ENCODE measurements around the gene GTF2H1.
A peak's percentile ranks its signal among the peaks of the same experiment; 100 is the strongest.
"Not testable (repeated sequence)": the region's sequence is repeated elsewhere in the genome, so short reads cannot be mapped to it uniquely, and the experiment has no call there.

The GTF2H1 gene

GRCh38 chr11:18317551-18317950 is 4.8 kb upstream of the GTF2H1 start:
- no peak for DNase-seq (ENCODE audit: low spot score)
- TF ChIP-seq CTCF (IDR thresholded peaks at IDR 0.05): no peak
- H3K4me3 ChIP-seq: no peak overlapping the region
- no peak overlapping the region for H3K27ac ChIP-seq

GRCh38 chr11:18319914-18320313 is 2.5 kb upstream of the GTF2H1 start:
- no peak for DNase-seq (ENCODE audit: low spot score)
- Histone ChIP-seq H3K27ac (no peak overlapping the region), H3K4me3 (peak overlapping the region; percentile 81)
- TF ChIP-seq CTCF (IDR thresholded peaks at IDR 0.05): no peak

DNA sequence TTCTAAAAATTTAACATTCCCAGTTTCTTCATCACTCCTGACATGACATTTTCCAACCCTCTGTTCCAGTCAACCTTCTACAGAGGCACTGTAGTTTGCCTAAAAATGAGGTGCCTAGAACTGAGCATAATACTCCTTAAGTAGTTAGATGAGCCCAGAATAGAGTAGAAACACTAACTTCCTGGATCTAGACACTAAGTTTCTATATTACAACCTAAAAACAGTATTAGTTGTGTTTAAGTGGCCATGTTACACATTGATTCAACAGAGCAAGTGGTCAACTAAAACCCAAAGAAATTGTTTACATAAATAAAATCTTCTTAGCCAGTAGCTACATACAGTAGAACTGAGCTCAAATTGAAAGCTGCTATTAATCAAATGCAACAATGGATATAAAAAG is 1.8 kb upstream of the GTF2H1 start:
- H3K4me3 ChIP-seq: peak overlapping the region; percentile 81
- H3K27ac ChIP-seq: no peak overlapping the region
- TF ChIP-seq CTCF (IDR thresholded peaks at IDR 0.05): no peak
- DNase-seq (ENCODE audit: low spot score): no peak

DNA sequence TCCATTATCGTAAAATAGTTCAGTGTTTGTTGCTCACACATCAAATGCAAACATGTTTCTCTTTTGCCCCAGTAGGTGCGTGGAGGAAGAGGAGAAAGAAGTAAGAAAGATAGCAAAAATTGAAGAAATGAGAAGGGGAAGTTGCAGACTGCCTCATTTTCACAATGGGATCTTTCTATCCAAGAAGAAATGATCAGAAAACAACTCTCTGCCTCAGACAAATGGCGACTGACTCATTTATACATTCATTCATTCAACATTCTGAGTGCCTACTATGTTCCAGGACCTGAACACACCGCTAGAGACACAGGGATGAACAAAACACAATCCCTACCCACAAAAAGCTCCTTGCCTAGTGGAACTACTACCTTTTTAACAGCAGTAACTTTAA is 794 bp upstream of the GTF2H1 start:
- TF ChIP-seq CTCF (IDR thresholded peaks at IDR 0.05): no peak
- DNase-seq (ENCODE audit: low spot score): no peak
- Histone ChIP-seq H3K4me3 (peak overlapping the region; percentile 81), H3K27ac (peak overlapping the region; percentile 90 to 99)

DNA sequence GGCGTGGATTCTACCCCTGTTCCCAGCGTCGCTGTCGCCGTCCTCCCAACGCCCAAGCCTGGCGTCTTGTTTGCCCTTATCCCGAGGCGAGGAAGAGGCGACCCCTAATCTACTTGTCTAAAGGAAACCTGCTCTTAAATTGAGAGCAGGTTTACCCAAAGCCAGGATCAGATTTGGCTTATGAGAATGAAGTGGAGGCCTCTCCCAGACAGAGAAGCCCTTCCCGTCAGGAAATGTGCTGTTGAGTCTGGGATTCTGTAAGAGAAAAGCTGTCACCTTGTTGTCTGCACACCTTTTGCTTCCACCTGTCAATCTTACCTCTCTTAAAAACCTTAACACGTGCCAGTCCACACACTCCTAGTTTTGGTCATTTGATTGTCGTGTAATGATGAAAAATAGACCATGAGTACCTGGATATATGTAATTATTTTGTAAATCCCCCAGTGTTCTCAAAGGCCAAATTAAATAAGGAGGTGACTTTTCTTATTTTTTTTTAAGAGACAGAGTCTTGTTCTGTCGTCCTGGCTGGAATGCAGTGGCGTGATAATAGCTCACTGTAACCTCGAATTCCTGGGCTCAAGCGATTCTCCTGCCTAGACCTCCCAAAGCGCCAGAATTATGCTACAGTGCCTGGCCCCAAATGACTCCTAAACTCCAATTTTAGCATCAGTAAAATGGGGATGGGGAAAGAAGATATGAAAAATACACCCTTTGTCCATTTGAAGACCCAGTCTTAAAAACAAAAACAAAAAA is 627 bp downstream of the GTF2H1 start:
- peak overlapping the region; percentile 90 to 99 for H3K27ac ChIP-seq
- H3K4me3 ChIP-seq: peak overlapping the region; percentile 81
- no peak for DNase-seq (ENCODE audit: low spot score)
- no peak for TF ChIP-seq CTCF (IDR thresholded peaks at IDR 0.05)

- H3K27ac ChIP-seq; DNase-seq (ENCODE audit: low spot score): not testable (repeated sequence)
- H3K4me3 ChIP-seq: peak overlapping the region; percentile 81
These were observed 1.5 kb downstream of the GTF2H1 start for GRCh38 chr11:18323881-18324280.

- TF ChIP-seq CTCF (IDR thresholded peaks at IDR 0.05): no peak
- Histone ChIP-seq H3K27ac (no peak overlapping the region), H3K4me3 (peak overlapping the region; percentile 19)
- no peak for DNase-seq (ENCODE audit: low spot score)
These were observed 2.0 kb downstream of the GTF2H1 start for GRCh38 chr11:18324381-18324780.
